ENCODE measurements around the gene MACROD2.

- TF ChIP-seq POLR2A (IDR thresholded peaks at IDR 0.05) (no peak), EP300 (IDR thresholded peaks at IDR 0.05) (no peak)
- TF ChIP-seq, protein P1, sequence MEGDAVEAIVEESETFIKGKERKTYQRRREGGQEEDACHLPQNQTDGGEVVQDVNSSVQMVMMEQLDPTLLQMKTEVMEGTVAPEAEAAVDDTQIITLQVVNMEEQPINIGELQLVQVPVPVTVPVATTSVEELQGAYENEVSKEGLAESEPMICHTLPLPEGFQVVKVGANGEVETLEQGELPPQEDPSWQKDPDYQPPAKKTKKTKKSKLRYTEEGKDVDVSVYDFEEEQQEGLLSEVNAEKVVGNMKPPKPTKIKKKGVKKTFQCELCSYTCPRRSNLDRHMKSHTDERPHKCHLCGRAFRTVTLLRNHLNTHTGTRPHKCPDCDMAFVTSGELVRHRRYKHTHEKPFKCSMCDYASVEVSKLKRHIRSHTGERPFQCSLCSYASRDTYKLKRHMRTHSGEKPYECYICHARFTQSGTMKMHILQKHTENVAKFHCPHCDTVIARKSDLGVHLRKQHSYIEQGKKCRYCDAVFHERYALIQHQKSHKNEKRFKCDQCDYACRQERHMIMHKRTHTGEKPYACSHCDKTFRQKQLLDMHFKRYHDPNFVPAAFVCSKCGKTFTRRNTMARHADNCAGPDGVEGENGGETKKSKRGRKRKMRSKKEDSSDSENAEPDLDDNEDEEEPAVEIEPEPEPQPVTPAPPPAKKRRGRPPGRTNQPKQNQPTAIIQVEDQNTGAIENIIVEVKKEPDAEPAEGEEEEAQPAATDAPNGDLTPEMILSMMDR (IDR thresholded peaks at IDR 0.05) = no peak
These were observed 1900.3 kb downstream of the MACROD2 start for GRCh38 chr20:15895560-15896084.

Data from ovary (tissue), 3 donors.